ENCODE results near the gene CRLF2. TPM values are rescaled to one million over a fixed set of nuclear protein-coding genes. Genes with fewer than 3 reads are reported as not detected.
"Not testable (repeated sequence)": the region's sequence is repeated elsewhere in the genome, so short reads cannot be mapped to it uniquely, and the experiment has no call there.

CRLF2 gene
- total and polyA plus RNA-seq, 2 experiments from 2014 or later = not detected

- Histone ChIP-seq H2AFZ (peak overlapping the region; percentile 78), H3K79me2 (replicated peaks; ENCODE audit: insufficient read depth) (no peaks in the 10 kb centered on the region), H3K9me2 (ENCODE audit: insufficient read depth) (no peaks in the 10 kb centered on the region), H3F3A (replicated peaks; ENCODE audit: low read depth) (peaks cover 9% of the 10 kb centered on the region; the same call in 1 of the 2 replicates), H3K27me3 (ENCODE audit: insufficient read depth) (no peaks in the 10 kb centered on the region), H3K36me3 (ENCODE audit: insufficient read depth) (no peaks in the 10 kb centered on the region), H3K4me2 (no peak overlapping the region), H4K20me1 (replicated peaks; ENCODE audit: insufficient read depth) (no peaks in the 10 kb centered on the region), H3K4me1 (ENCODE audit: insufficient read depth) (peaks cover 11% of the 10 kb centered on the region), H3K4me3 (no peak overlapping the region), H3K27ac (ENCODE audit: low read depth) (no peak overlapping the region)
- H3K4me3 Mint-ChIP-seq = no peak overlapping the region
- TF ChIP-seq ETS1 (IDR thresholded peaks at IDR 0.05) (no peak), CTCF (conservative IDR thresholded peaks at IDR 0.05; ENCODE audit: low read depth in 2 of 2) (no peak), POLR2AphosphoS5 (IDR thresholded peaks at IDR 0.05; ENCODE audit: low read depth) (no peak), EZH2phosphoT487 (IDR thresholded peaks at IDR 0.05; ENCODE audit: unreplicated experiment) (no peak), ZNF331 (CRISPR knock-in tag; IDR thresholded peaks at IDR 0.05; ENCODE audit: low read depth) (no peak), JUNB (IDR thresholded peaks at IDR 0.05; ENCODE audit: unreplicated experiment) (no peak)
- H3K36me3 Mint-ChIP-seq (ENCODE audit: low read depth) = peaks cover 24% of the 10 kb centered on the region
- ATAC-seq (no peak), DNase-seq (ENCODE audit: low spot score) (no peak)
- peaks cover 3% of the 10 kb centered on the region; the same call in 2 of the 3 replicates for H3K4me1 Mint-ChIP-seq
- peaks cover 6% of the 10 kb centered on the region for H3K27me3 Mint-ChIP-seq (ENCODE audit: insufficient read depth, low read depth, poor library complexity)
- H3K27ac Mint-ChIP-seq = no peak overlapping the region
- H3K9me3 Mint-ChIP-seq = peaks cover 78% of the 10 kb centered on the region
Measured at GRCh38 chrX:1182211-1182610, 30.2 kb downstream of the CRLF2 start.

DNA sequence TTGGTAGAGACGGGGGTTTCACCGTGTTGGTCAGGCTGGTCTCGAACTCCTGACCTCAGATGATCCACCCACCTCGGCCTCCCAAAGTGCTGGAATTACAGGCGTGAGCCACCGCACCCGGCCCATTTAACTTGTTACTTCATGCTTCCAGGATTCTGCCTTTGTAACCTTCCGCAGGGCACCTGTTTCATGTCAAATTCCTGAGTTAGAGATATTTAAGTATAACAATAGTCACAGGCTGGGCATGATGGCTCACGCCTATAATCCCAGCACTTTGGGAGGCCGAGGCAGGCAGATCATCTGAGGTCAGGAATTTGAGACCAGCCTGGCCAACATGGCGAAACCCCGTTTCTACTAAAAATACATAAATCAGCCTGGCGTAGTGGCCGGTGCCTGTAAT is 30.8 kb downstream of the CRLF2 start:
- not testable (repeated sequence) for H3K27ac ChIP-seq (ENCODE audit: low read depth); H3K27ac Mint-ChIP-seq; ATAC-seq; H3F3A ChIP-seq (replicated peaks; ENCODE audit: low read depth); H3K4me3 Mint-ChIP-seq; H3K9me2 ChIP-seq (ENCODE audit: insufficient read depth); H3K4me2 ChIP-seq; H3K4me3 ChIP-seq; H3K27me3 Mint-ChIP-seq (ENCODE audit: insufficient read depth, low read depth, poor library complexity); DNase-seq (ENCODE audit: low spot score); H3K36me3 ChIP-seq (ENCODE audit: insufficient read depth); H3K79me2 ChIP-seq (replicated peaks; ENCODE audit: insufficient read depth); H3K27me3 ChIP-seq (ENCODE audit: insufficient read depth); H4K20me1 ChIP-seq (replicated peaks; ENCODE audit: insufficient read depth); H2AFZ ChIP-seq; H3K4me1 Mint-ChIP-seq
- peaks cover 11% of the 10 kb centered on the region for H3K4me1 ChIP-seq (ENCODE audit: insufficient read depth)
- Mint-ChIP-seq H3K9me3 (peaks cover 75% of the 10 kb centered on the region), H3K36me3 (ENCODE audit: low read depth) (peaks cover 22% of the 10 kb centered on the region)

- Histone ChIP-seq H3K4me2 (no peak overlapping the region), H3K4me3 (no peak overlapping the region), H3K27me3 (ENCODE audit: insufficient read depth) (no peaks in the 10 kb centered on the region), H3K27ac (ENCODE audit: low read depth) (no peak overlapping the region), H2AFZ (no peak overlapping the region), H3K79me2 (replicated peaks; ENCODE audit: insufficient read depth) (no peaks in the 10 kb centered on the region), H4K20me1 (replicated peaks; ENCODE audit: insufficient read depth) (no peaks in the 10 kb centered on the region), H3K4me1 (ENCODE audit: insufficient read depth) (peaks cover 15% of the 10 kb centered on the region), H3K9me2 (ENCODE audit: insufficient read depth) (no peaks in the 10 kb centered on the region), H3F3A (replicated peaks; ENCODE audit: low read depth) (peaks cover 13% of the 10 kb centered on the region; the same call in 1 of the 2 replicates), H3K36me3 (ENCODE audit: insufficient read depth) (no peaks in the 10 kb centered on the region)
- DNase-seq (ENCODE audit: low spot score) (no peak), ATAC-seq (no peak)
- Mint-ChIP-seq H3K27me3 (ENCODE audit: insufficient read depth, low read depth, poor library complexity) (peaks cover 6% of the 10 kb centered on the region), H3K36me3 (ENCODE audit: low read depth) (peaks cover 22% of the 10 kb centered on the region), H3K4me1 (peaks cover 3% of the 10 kb centered on the region; the same call in 2 of the 3 replicates), H3K27ac (no peak overlapping the region), H3K9me3 (peaks cover 76% of the 10 kb centered on the region), H3K4me3 (no peak overlapping the region)
- TF ChIP-seq ETS1 (IDR thresholded peaks at IDR 0.05) = no peak
- TF ChIP-seq ZNF462 (CRISPR knock-in tag; IDR thresholded peaks at IDR 0.05) = no peak
Measured at GRCh38 chrX:1181170-1181569, 31.3 kb downstream of the CRLF2 start.

All from GM23338 (cell line).